Measurements from ENCODE around the gene VEGFB.

- TF ChIP-seq POLR2A (IDR thresholded peaks at IDR 0.05) = no peak
- TF ChIP-seq, protein P1, sequence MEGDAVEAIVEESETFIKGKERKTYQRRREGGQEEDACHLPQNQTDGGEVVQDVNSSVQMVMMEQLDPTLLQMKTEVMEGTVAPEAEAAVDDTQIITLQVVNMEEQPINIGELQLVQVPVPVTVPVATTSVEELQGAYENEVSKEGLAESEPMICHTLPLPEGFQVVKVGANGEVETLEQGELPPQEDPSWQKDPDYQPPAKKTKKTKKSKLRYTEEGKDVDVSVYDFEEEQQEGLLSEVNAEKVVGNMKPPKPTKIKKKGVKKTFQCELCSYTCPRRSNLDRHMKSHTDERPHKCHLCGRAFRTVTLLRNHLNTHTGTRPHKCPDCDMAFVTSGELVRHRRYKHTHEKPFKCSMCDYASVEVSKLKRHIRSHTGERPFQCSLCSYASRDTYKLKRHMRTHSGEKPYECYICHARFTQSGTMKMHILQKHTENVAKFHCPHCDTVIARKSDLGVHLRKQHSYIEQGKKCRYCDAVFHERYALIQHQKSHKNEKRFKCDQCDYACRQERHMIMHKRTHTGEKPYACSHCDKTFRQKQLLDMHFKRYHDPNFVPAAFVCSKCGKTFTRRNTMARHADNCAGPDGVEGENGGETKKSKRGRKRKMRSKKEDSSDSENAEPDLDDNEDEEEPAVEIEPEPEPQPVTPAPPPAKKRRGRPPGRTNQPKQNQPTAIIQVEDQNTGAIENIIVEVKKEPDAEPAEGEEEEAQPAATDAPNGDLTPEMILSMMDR (IDR thresholded peaks at IDR 0.05) = no peak
Measured at GRCh38 chr11:64230985-64231365, 3.4 kb upstream of the VEGFB start.

Data from uterus (tissue), 2 donors.